HEK293 (cell line): ENCODE results near the gene DES.

Source experiments
- CTCF ChIA-PET: fragments of 350-600 bp; formaldehyde crosslinking; extraction: SDS; loops from one replicate; lab custom pipeline; 2021; ENCODE audit warnings: antibody characterized with exemption; lab: Yijun Ruan, JAX
- POLR2A ChIA-PET: fragments of 300-600 bp; formaldehyde crosslinking; extraction: SDS; loops from one replicate; lab custom pipeline; 2020; ENCODE audit warnings: antibody characterized with exemption, inconsistent platforms; lab: Yijun Ruan, JAX
- H3K27ac ChIP-seq: fragments of 200-500 bp; sonication (Bioruptor generic); 2 replicates; pipeline ENCODE4 v1.5.1; 2014; ENCODE audit warnings: low read depth, low read length, control low read depth, inconsistent platforms; ENCODE audit errors: extremely low read depth
- H3K36me3 ChIP-seq, 2 experiments: fragments of 200-500 bp in 1 of 2; sonication (Bioruptor generic) in 1 of 2; 1 replicate in 1 of 2; 2 replicates in 1 of 2; pipeline ENCODE4 v1.5.1; 2014 to 2017; ENCODE audit warnings: inconsistent platforms in 2 of 2, low read length in 2 of 2; ENCODE audit not compliant: control insufficient read depth in 2 of 2, insufficient read depth in 1 of 2
- H3K4me1 ChIP-seq: fragments of 200-500 bp; sonication (Bioruptor generic); 2 replicates; pipeline ENCODE4 v1.5.1; 2014; ENCODE audit warnings: mild to moderate bottlenecking, low read length, inconsistent platforms; ENCODE audit not compliant: control insufficient read depth, insufficient read depth
- H3K4me3 ChIP-seq: 2 replicates; pipeline ENCODE4 v1.5.1; 2011; ENCODE audit warnings: low read depth, mild to moderate bottlenecking, control low read depth, low read length, moderate library complexity
- H3K9me3 ChIP-seq: fragments of 200-500 bp; sonication (Bioruptor generic); 2 replicates; pipeline ENCODE4 v1.5.1; 2014; ENCODE audit warnings: low read depth, low read length, inconsistent platforms; ENCODE audit not compliant: control insufficient read depth, insufficient read depth
- EGR2 ChIP-seq: fragments of 450-650 bp; formaldehyde crosslinking; IDR thresholded peaks from 2 replicates; pipeline ENCODE4 v1.5.1; 2016; ENCODE audit warnings: low read depth, missing biosample characterization, missing genetic modification characterization
- PATZ1 ChIP-seq: fragments of 450-650 bp; formaldehyde crosslinking; IDR thresholded peaks from 2 replicates; pipeline ENCODE4 v1.5.1; 2016; ENCODE audit warnings: missing biosample characterization, missing genetic modification characterization
- PRDM6 ChIP-seq: fragments of 450-650 bp; formaldehyde crosslinking; IDR thresholded peaks from 2 replicates; pipeline ENCODE4 v1.5.1; 2017; ENCODE audit warnings: missing biosample characterization, missing genetic modification characterization
- TSHZ1 ChIP-seq: fragments of 450-650 bp; formaldehyde crosslinking; IDR thresholded peaks from 2 replicates; pipeline ENCODE4 v1.5.1; 2016; ENCODE audit warnings: missing biosample characterization, missing genetic modification characterization, borderline replicate concordance
- ZBTB21 ChIP-seq: fragments of 450-650 bp; formaldehyde crosslinking; IDR thresholded peaks from 2 replicates; pipeline ENCODE4 v1.5.1; 2017; ENCODE audit warnings: missing biosample characterization, missing genetic modification characterization
- ZNF239 ChIP-seq: fragments of 450-650 bp; formaldehyde crosslinking; IDR thresholded peaks from 2 replicates; pipeline ENCODE4 v1.5.1; 2016; ENCODE audit warnings: missing biosample characterization, missing genetic modification characterization
- ZNF248 ChIP-seq: fragments of 450-650 bp; formaldehyde crosslinking; IDR thresholded peaks from 2 replicates; pipeline ENCODE4 v1.5.1; 2017; ENCODE audit warnings: missing biosample characterization, missing genetic modification characterization
- ZNF366 ChIP-seq: fragments of 450-650 bp; formaldehyde crosslinking; conservative IDR thresholded peaks from 2 replicates; pipeline ENCODE4 v1.5.1; 2016; ENCODE audit warnings: missing biosample characterization, missing genetic modification characterization
- ZNF571 ChIP-seq: fragments of 450-650 bp; formaldehyde crosslinking; IDR thresholded peaks from 2 replicates; pipeline ENCODE4 v1.5.0; 2017; ENCODE audit warnings: missing biosample characterization, missing genetic modification characterization
- ZNF580 ChIP-seq: fragments of 450-650 bp; formaldehyde crosslinking; IDR thresholded peaks from 2 replicates; pipeline ENCODE4 v1.5.1; 2016; ENCODE audit warnings: missing biosample characterization, missing genetic modification characterization
- ZNF596 ChIP-seq: fragments of 450-650 bp; IDR thresholded peaks from 2 replicates; pipeline ENCODE4 v1.5.0; 2018; ENCODE audit warnings: missing biosample characterization, mild to moderate bottlenecking, missing genetic modification characterization, moderate library complexity
- ZNF837 ChIP-seq: fragments of 450-650 bp; formaldehyde crosslinking; IDR thresholded peaks from 2 replicates; pipeline ENCODE4 v1.5.1; 2016; ENCODE audit warnings: missing biosample characterization, missing genetic modification characterization
- ZSCAN30 ChIP-seq: fragments of 450-650 bp; IDR thresholded peaks from 2 replicates; pipeline ENCODE4 v1.5.1; 2018; ENCODE audit warnings: missing biosample characterization, mild to moderate bottlenecking, missing genetic modification characterization, moderate library complexity
- TF ChIP-seq, protein P1 (sequence below): fragments of 450-650 bp; formaldehyde crosslinking; IDR thresholded peaks from 2 replicates; pipeline ENCODE4 v1.5.1; 2016; ENCODE audit warnings: missing biosample characterization, missing genetic modification characterization, borderline replicate concordance
- TF ChIP-seq, protein P2 (sequence below): fragments of 450-650 bp; formaldehyde crosslinking; IDR thresholded peaks from 2 replicates; pipeline ENCODE4 v1.5.1; 2016; ENCODE audit warnings: missing biosample characterization, missing genetic modification characterization

The DES gene

DNA sequence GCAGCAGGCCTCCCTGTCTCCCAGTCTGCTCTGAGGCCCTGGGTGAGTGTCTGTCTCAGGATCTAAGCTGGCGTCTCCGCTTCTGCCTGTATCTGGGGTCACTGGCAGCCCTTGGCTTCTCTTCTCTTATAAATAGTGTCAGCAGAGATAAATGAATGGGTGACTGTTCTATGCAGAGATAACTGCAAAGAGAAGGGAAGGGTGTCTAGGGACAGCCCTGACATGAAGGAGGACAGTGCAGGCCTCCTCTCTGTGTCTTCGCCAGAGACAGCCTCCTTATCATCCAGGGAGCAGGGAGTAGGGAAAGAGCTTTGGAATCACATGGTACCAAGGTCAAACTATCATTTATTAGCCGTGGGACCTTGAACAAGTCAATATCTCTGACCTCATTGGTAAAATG, 52.3 kb downstream of the DES start:
- TF ChIP-seq ZNF239 (no peak), TSHZ1 (tag by site-specific recombination) (no peak), ZNF596 (tag by site-specific recombination) (no peak), ZBTB21 (tag by site-specific recombination) (no peak), ZNF366 (tag by site-specific recombination) (no peak), EGR2 (no peak), PATZ1 (tag by site-specific recombination) (no peak), ZNF837 (tag by site-specific recombination) (no peak), ZSCAN30 (tag by site-specific recombination) (no peak), ZNF580 (tag by site-specific recombination) (no peak), PRDM6 (tag by site-specific recombination) (no peak), ZNF248 (tag by site-specific recombination) (no peak), ZNF571 (tag by site-specific recombination) (no peak)
- TF ChIP-seq, protein P1, sequence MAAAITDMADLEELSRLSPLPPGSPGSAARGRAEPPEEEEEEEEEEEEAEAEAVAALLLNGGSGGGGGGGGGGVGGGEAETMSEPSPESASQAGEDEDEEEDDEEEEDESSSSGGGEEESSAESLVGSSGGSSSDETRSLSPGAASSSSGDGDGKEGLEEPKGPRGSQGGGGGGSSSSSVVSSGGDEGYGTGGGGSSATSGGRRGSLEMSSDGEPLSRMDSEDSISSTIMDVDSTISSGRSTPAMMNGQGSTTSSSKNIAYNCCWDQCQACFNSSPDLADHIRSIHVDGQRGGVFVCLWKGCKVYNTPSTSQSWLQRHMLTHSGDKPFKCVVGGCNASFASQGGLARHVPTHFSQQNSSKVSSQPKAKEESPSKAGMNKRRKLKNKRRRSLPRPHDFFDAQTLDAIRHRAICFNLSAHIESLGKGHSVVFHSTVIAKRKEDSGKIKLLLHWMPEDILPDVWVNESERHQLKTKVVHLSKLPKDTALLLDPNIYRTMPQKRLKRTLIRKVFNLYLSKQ (tag by site-specific recombination) = no peak
- TF ChIP-seq, protein P2, sequence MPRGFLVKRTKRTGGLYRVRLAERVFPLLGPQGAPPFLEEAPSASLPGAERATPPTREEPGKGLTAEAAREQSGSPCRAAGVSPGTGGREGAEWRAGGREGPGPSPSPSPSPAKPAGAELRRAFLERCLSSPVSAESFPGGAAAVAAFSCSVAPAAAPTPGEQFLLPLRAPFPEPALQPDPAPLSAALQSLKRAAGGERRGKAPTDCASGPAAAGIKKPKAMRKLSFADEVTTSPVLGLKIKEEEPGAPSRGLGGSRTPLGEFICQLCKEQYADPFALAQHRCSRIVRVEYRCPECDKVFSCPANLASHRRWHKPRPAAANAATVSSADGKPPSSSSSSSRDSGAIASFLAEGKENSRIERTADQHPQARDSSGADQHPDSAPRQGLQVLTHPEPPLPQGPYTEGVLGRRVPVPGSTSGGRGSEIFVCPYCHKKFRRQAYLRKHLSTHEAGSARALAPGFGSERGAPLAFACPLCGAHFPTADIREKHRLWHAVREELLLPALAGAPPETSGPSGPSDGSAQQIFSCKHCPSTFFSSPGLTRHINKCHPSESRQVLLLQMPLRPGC = no peak
- ChIA-PET POLR2A (no interaction called here), CTCF (interaction anchor here (0.9 to 3.5 kb wide), 9 partner anchors 11 to 79 kb away, joined by 3 to 14 read pairs (median 4); partner anchors contain the start of gene GMPPA)
- no peak overlapping the region for H3K4me3 ChIP-seq
- peaks cover 0 to 38% of the 10 kb centered on the region in 2 experiments; a peak in 1 of 3 replicates for H3K36me3 ChIP-seq
- no peaks in the 10 kb centered on the region for H3K4me1 ChIP-seq
- H3K27ac ChIP-seq = no peak overlapping the region
- no peaks in the 10 kb centered on the region for H3K9me3 ChIP-seq
